HG02885 (cell line): ENCODE results near the gene DGKG.

Source experiments
- ATAC-seq: cut with Tn5 transposase; IDR thresholded peaks from one replicate; pipeline ENCODE4 v1.9.1; 2021; ENCODE audit warnings: mild to moderate bottlenecking; ENCODE audit not compliant: unreplicated experiment, poor library complexity

Gene DGKG

GRCh38 chr3:186121968-186122367, 240.1 kb downstream of the DGKG start:
- ATAC-seq: no peak

- no peak for ATAC-seq
Observed at GRCh38 chr3:186121278-186121677, 240.8 kb downstream of the DGKG start.

GRCh38 chr3:186119499-186119898, 242.5 kb downstream of the DGKG start:
- ATAC-seq: no peak

- ATAC-seq: no peak
Observed at GRCh38 chr3:186118692-186119091, 243.3 kb downstream of the DGKG start.

- no peak for ATAC-seq
Observed at GRCh38 chr3:186117521-186118134, 244.4 kb downstream of the DGKG start.

- ATAC-seq: no peak
Observed at GRCh38 chr3:186115239-186115996, 246.6 kb downstream of the DGKG start.

GRCh38 chr3:186110975-186111974, 250.8 kb downstream of the DGKG start:
- ATAC-seq: no peak

GRCh38 chr3:186109897-186110803, 251.9 kb downstream of the DGKG start:
- no peak for ATAC-seq

GRCh38 chr3:186108941-186109865, 252.8 kb downstream of the DGKG start, which contains the start of gene ETV5:
Gene ETV5, minus strand, starts transcription at chr3:186109089. Its CDS starts 3,221 bp downstream, at chr3:186105868.
- ATAC-seq: peak; percentile 93

GRCh38 chr3:186108106-186108940, 253.7 kb downstream of the DGKG start:
- no peak for ATAC-seq

GRCh38 chr3:186107215-186108105, 254.6 kb downstream of the DGKG start:
- peak; percentile 27 for ATAC-seq

- no peak for ATAC-seq
Observed at GRCh38 chr3:186105543-186105942, 256.5 kb downstream of the DGKG start.

GRCh38 chr3:186102687-186103086, 259.3 kb downstream of the DGKG start:
- no peak for ATAC-seq

- no peak for ATAC-seq
Observed at GRCh38 chr3:186100398-186100797, 261.6 kb downstream of the DGKG start.

GRCh38 chr3:186099178-186099577, 262.9 kb downstream of the DGKG start:
- ATAC-seq: no peak

GRCh38 chr3:186098740-186099139, 263.3 kb downstream of the DGKG start:
- no peak for ATAC-seq
